ENCODE results near the gene RASSF10.

Gene RASSF10

GRCh38 chr11:13008625-13009475, at the start of gene RASSF10:
Gene RASSF10, plus strand, starts transcription at chr11:13009316. Its CDS starts 261 bp downstream, at chr11:13009577.
- peak; percentile 88 for DNase-seq
- in situ Hi-C loops (cut with HindIII; ENCODE audit: low pct_ligation_motif_present, low pct_unique_long_range_greater_than_20kb, low sequenced_read_pairs) = no loop called here

- in situ Hi-C loops (cut with HindIII; ENCODE audit: low pct_ligation_motif_present, low pct_unique_long_range_greater_than_20kb, low sequenced_read_pairs) = no loop called here
- no peak for DNase-seq
These were observed 47.5 kb upstream of the RASSF10 start for GRCh38 chr11:12961615-12962014.

DNA sequence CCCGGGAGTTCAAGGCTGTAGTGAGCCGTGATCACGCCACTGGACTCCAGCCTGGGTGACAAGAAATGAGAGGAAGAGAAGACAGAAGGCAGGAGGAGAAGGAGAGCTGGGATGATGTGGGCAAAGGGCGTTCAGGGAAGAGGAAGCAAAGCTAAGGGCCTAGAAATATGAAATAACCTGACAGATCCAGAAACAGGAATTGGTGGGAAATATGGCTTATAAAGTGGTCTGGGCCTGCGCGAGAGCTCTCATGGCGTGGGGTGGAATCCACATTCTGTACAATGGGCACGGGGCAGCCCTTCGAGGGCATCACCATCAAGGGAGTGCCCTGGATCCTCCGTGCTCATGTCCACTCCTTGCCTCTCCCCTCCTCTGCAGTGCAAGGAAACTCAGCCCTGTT, 46.8 kb upstream of the RASSF10 start:
- DNase-seq = no peak
- in situ Hi-C loops (cut with HindIII; ENCODE audit: low pct_ligation_motif_present, low pct_unique_long_range_greater_than_20kb, low sequenced_read_pairs) = no loop called here

- in situ Hi-C loops (cut with HindIII; ENCODE audit: low pct_ligation_motif_present, low pct_unique_long_range_greater_than_20kb, low sequenced_read_pairs) = no loop called here
- no peak for DNase-seq
These were observed 46.1 kb upstream of the RASSF10 start for GRCh38 chr11:12963051-12963450.

DNA sequence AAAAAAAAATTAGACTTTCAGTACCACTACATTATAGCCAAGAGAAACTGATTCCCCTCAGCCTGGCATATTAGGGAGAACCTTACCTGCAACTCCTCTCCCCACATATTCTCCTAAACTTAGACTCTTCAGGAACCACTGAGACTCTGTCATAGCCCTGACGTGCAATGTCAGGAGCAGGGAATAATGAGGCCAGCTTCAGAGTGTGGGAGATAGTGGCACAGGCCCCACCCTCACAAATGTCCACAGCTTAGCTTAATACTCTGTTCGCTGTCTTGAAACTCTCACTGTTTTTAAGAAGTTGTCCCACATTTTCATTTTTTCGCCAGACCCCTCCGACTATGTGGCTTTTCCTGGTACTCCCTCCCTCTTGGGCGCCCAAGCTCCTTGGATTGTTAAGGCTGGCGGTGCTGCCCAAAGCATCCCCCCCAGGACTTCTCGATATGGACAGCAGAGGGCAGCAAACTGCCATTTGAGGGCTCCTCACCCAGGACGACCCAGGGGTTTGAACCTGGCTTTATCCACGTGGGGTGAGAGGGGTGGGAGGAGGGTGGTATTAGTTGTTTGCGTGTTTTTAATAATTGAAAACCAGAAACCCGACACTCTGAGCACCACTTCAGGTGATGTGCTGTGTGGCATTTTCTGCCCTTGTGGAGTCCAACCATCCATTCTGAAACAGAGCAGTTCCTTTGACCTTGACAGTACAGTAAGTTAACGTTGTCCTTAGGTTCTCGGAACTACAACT, 45.2 kb upstream of the RASSF10 start:
- in situ Hi-C loops (cut with HindIII; ENCODE audit: low pct_ligation_motif_present, low pct_unique_long_range_greater_than_20kb, low sequenced_read_pairs) = no loop called here
- peak; percentile 59 for DNase-seq

GRCh38 chr11:12964650-12965049, 44.5 kb upstream of the RASSF10 start:
- in situ Hi-C loops (cut with HindIII; ENCODE audit: low pct_ligation_motif_present, low pct_unique_long_range_greater_than_20kb, low sequenced_read_pairs) = no loop called here
- DNase-seq = no peak

- in situ Hi-C loops (cut with HindIII; ENCODE audit: low pct_ligation_motif_present, low pct_unique_long_range_greater_than_20kb, low sequenced_read_pairs) = no loop called here
- no peak for DNase-seq
These were observed 43.1 kb upstream of the RASSF10 start for GRCh38 chr11:12966002-12966401.

GRCh38 chr11:12968101-12968500, 41.0 kb upstream of the RASSF10 start:
- no peak for DNase-seq
- in situ Hi-C loops (cut with HindIII; ENCODE audit: low pct_ligation_motif_present, low pct_unique_long_range_greater_than_20kb, low sequenced_read_pairs) = no loop called here

DNA sequence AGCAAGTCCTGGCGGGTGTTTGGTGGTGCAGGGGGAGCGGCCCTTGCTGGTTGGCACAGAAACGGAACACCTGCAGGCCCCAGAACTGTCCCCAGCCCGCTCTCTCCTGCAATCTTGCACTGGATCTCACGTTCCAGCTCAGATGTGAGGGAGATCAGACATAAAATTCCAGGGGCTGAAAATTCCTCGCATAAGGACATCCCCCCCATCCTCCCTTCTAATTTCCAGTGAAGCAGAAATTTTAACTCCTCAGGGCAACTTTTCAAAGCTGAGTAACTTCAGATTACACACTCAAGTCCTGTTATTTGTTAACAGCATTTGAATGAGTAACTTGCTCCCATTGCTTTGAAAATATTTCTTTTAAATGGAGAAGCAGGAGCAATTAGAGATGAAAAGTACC, 40.3 kb upstream of the RASSF10 start:
- in situ Hi-C loops (cut with HindIII; ENCODE audit: low pct_ligation_motif_present, low pct_unique_long_range_greater_than_20kb, low sequenced_read_pairs) = no loop called here
- DNase-seq = peak; percentile 54

GRCh38 chr11:12971955-12972354, 37.2 kb upstream of the RASSF10 start:
- in situ Hi-C loops (cut with HindIII; ENCODE audit: low pct_ligation_motif_present, low pct_unique_long_range_greater_than_20kb, low sequenced_read_pairs) = no loop called here
- DNase-seq = no peak

GRCh38 chr11:12973528-12974181, 35.5 kb upstream of the RASSF10 start:
- DNase-seq = no peak
- in situ Hi-C loops (cut with HindIII; ENCODE audit: low pct_ligation_motif_present, low pct_unique_long_range_greater_than_20kb, low sequenced_read_pairs) = no loop called here

- DNase-seq = no peak
- in situ Hi-C loops (cut with HindIII; ENCODE audit: low pct_ligation_motif_present, low pct_unique_long_range_greater_than_20kb, low sequenced_read_pairs) = no loop called here
These were observed 33.9 kb upstream of the RASSF10 start for GRCh38 chr11:12975195-12975594.

DNA sequence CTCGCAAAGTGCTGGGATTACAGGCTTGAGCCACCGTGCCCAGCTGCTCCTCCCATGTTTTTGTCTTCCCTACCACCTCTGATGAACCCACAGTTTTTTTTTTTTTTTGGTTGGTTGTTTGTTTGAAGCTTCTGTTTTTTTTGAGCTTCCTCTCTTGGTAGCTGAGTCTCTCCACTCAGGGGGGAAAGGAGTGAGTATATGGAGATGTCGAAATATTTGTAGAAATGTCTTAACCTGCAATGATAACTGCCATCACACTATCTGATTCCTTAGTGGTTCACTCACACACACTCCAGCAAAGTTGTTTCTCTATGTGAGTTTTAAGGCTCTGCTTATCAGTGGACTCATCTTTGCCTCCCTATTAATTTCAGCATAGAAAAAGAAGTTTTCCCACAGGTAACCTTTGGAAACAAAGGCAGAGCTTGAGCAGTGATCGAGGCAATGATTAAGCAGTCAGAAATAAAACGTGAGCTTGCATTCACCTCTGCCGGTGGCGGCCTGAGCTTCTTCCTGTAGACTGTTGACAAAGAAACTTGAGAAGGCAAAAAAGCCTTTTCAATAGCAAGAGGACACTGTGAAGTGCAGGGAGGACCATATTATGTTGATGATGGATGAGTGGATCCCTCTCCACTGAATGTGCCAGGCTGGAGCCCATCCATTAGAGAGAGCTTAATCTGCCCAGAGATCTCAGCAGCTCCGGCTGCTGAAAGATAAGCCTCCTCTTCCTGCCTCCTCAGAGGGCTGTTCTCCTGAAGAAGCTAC, 29.0 kb upstream of the RASSF10 start:
- no peak for DNase-seq
- in situ Hi-C loops (cut with HindIII; ENCODE audit: low pct_ligation_motif_present, low pct_unique_long_range_greater_than_20kb, low sequenced_read_pairs) = no loop called here

- DNase-seq = no peak
- in situ Hi-C loops (cut with HindIII; ENCODE audit: low pct_ligation_motif_present, low pct_unique_long_range_greater_than_20kb, low sequenced_read_pairs) = no loop called here
These were observed 27.2 kb upstream of the RASSF10 start for GRCh38 chr11:12981676-12982522.

- DNase-seq = no peak
- in situ Hi-C loops (cut with HindIII; ENCODE audit: low pct_ligation_motif_present, low pct_unique_long_range_greater_than_20kb, low sequenced_read_pairs) = no loop called here
These were observed 25.8 kb upstream of the RASSF10 start for GRCh38 chr11:12983336-12983735.

DNA sequence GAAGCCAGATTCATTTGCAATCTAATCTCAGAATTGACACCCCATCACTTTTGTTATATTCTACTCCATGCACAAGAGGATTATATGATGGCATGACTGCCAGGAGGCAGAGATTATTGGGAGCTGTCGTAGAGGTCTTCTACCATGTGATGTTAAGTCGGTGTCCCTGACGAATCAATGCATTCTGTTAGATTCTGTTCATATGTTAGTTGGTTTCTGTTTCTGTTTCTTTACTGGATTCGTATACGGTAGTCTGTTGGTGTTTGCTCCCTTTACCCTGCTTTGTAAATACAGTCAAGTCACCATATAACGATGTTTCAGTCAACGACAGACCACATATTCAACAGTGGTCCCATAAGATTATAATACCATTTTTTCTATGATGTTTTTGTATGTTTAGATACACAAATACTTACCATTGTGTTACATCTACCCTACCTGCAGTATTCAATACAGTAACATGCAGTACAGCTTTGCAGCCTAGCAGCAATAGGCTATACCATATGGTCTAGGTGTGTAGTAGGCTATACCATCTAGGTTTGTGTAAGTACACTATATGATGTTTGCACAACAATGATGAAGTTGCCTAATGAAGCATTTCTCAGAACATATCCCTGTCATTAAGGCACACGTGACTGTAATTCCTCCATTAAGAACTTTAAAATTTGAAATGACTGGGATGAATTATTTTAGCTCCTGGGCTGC, 22.8 kb upstream of the RASSF10 start:
- in situ Hi-C loops (cut with HindIII; ENCODE audit: low pct_ligation_motif_present, low pct_unique_long_range_greater_than_20kb, low sequenced_read_pairs) = no loop called here
- no peak for DNase-seq

DNA sequence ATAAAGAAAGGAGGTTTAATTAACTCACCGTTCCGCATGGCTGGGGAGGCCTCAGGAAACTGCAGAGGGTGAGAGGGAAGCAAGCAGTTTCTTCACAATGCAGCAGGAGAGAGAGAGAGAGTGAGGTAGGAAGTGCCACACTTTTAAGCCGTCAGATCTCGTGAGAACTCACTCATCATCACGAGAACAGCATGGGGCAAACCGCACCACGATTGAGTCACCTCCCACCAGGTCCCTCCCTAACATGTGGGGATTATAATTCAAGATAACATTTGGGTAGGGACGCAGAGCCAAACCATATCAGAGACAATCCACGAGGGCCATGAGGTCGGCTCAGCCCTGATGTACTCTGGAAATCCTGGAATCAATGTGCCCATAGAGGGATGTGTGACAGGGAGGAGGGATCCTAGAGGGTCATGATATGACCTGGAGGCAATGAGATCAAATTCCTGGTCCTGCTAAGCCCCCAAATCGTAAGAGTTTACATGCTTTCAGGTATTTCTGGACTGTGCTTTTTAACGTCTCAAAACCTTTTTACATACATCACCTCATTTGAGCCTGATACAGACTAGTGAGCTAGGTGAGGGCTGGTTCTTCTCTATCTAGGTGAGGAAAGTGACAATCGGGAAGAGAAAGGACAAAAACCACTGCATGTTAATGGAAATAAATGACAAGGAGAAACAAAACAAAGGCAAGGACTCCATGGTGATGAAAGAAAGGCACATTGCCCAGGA, 19.5 kb upstream of the RASSF10 start:
- peak; percentile 89 for DNase-seq
- in situ Hi-C loops (cut with HindIII; ENCODE audit: low pct_ligation_motif_present, low pct_unique_long_range_greater_than_20kb, low sequenced_read_pairs) = no loop called here
